Liver (tissue), 9 donors: ENCODE data around the gene NLGN1. TPM values are rescaled to one million over a fixed set of nuclear protein-coding genes. Genes with fewer than 3 reads are reported as not detected.

ENCODE experiments used
- DNase-seq: peaks from one replicate; pipeline ENCODE4 v3.0.0-alpha.2; 2017; ENCODE audit warnings: low spot score
- H3K27ac ChIP-seq, 2 donors: one replicate each; pipeline ENCODE4 v1.7.0; 2013; ENCODE audit warnings: inconsistent platforms in 2 of 2, low read length in 2 of 2, control low read depth in 1 of 2, low read depth in 1 of 2, mild to moderate bottlenecking in 1 of 2
- H3K27me3 ChIP-seq, 4 donors: one replicate each; pipeline versions ENCODE4 v1.6.1 to v1.7.0; 2013; ENCODE audit warnings: low read length in 3 of 4, inconsistent platforms in 1 of 4, mild to moderate bottlenecking in 1 of 4, moderate library complexity in 1 of 4; ENCODE audit not compliant: control insufficient read depth in 4 of 4, insufficient read depth in 4 of 4
- H3K36me3 ChIP-seq, 4 donors: one replicate each; pipeline versions ENCODE4 v1.6.1 to v1.7.0; 2013; ENCODE audit warnings: low read length in 3 of 4, mild to moderate bottlenecking in 3 of 4, low read depth in 1 of 4, moderate library complexity in 1 of 4; ENCODE audit not compliant: control insufficient read depth in 4 of 4, insufficient read depth in 3 of 4
- H3K4me1 ChIP-seq, 4 donors: one replicate each; pipeline versions ENCODE4 v1.6.1 to v1.7.0; 2013; ENCODE audit warnings: low read length in 3 of 4, mild to moderate bottlenecking in 3 of 4, moderate library complexity in 1 of 4; ENCODE audit not compliant: control insufficient read depth in 4 of 4, insufficient read depth in 4 of 4
- H3K4me3 ChIP-seq, 3 donors: one replicate each; pipeline versions ENCODE4 v1.6.1 to v1.7.0; 2013; ENCODE audit warnings: low read length in 3 of 3, control low read depth in 1 of 3, low read depth in 1 of 3, mild to moderate bottlenecking in 1 of 3
- H3K9ac ChIP-seq, 2 donors: one replicate each; pipeline ENCODE4 v1.7.0; 2013; ENCODE audit warnings: low read length in 2 of 2, mild to moderate bottlenecking in 2 of 2, moderate library complexity in 2 of 2, control low read depth in 1 of 2, low read depth in 1 of 2
- H3K9me3 ChIP-seq, 4 donors: one replicate each; pipeline versions ENCODE4 v1.6.1 to v1.7.0; 2013; ENCODE audit warnings: low read length in 3 of 4; ENCODE audit not compliant: control insufficient read depth in 4 of 4
- ATF3 ChIP-seq: IDR thresholded peaks from 2 replicates; pipeline ENCODE4 v1.6.1; 2016; ENCODE audit warnings: antibody characterized with exemption
- CTCF ChIP-seq: fragments of 150-350 bp; IDR thresholded peaks from 2 replicates; pipeline ENCODE4 v1.5.1; 2017; ENCODE audit warnings: improper control_type of control experiment, low read depth, low read length; ENCODE audit not compliant: missing input control
- EGR1 ChIP-seq, 2 donors: IDR thresholded peaks; 2 replicates each; pipeline ENCODE4 v1.6.1; 2016 to 2018; ENCODE audit warnings: antibody characterized with exemption in 2 of 2, low read depth in 2 of 2
- FOXA1 ChIP-seq: IDR thresholded peaks from 2 replicates; pipeline ENCODE4 v1.6.1; 2016; ENCODE audit warnings: antibody characterized with exemption
- FOXA2 ChIP-seq: IDR thresholded peaks from 2 replicates; pipeline ENCODE4 v1.6.1; 2016; ENCODE audit warnings: antibody characterized with exemption
- GABPA ChIP-seq, 2 donors: IDR thresholded peaks in 1 of 2; conservative IDR thresholded peaks in 1 of 2; 2 replicates each; pipeline ENCODE4 v1.6.1; 2016; ENCODE audit warnings: antibody characterized with exemption in 2 of 2, mild to moderate bottlenecking in 1 of 2, moderate library complexity in 1 of 2
- HNF4A ChIP-seq, 2 donors: conservative IDR thresholded peaks; 2 replicates each; pipeline ENCODE4 v1.6.1; 2016; ENCODE audit warnings: antibody characterized with exemption in 2 of 2, mild to moderate bottlenecking in 2 of 2
- HNF4G ChIP-seq: IDR thresholded peaks from 2 replicates; pipeline ENCODE4 v1.6.1; 2016; ENCODE audit warnings: antibody characterized with exemption
- JUND ChIP-seq, 2 donors: IDR thresholded peaks; 2 replicates each; pipeline ENCODE4 v1.6.1; 2016; ENCODE audit warnings: antibody characterized with exemption in 2 of 2
- NR2F2 ChIP-seq: IDR thresholded peaks from 2 replicates; pipeline ENCODE4 v1.6.1; 2016; ENCODE audit warnings: antibody characterized with exemption
- RAD21 ChIP-seq, 2 donors: IDR thresholded peaks; 2 replicates each; pipeline ENCODE4 v1.6.1; 2016; ENCODE audit warnings: antibody characterized with exemption in 2 of 2, mild to moderate bottlenecking in 2 of 2
- RXRA ChIP-seq, 2 donors: IDR thresholded peaks; 2 replicates each; pipeline ENCODE4 v1.6.1; 2017 to 2018; ENCODE audit warnings: antibody characterized with exemption in 2 of 2, mild to moderate bottlenecking in 1 of 2
- SP1 ChIP-seq: IDR thresholded peaks from 2 replicates; pipeline ENCODE4 v1.6.1; 2018; ENCODE audit warnings: antibody characterized with exemption, mild to moderate bottlenecking
- TAF1 ChIP-seq: conservative IDR thresholded peaks from 2 replicates; pipeline ENCODE4 v1.6.1; 2016; ENCODE audit warnings: antibody characterized with exemption, mild to moderate bottlenecking
- YY1 ChIP-seq: IDR thresholded peaks from 2 replicates; pipeline ENCODE4 v1.6.1; 2016; ENCODE audit warnings: antibody characterized with exemption, mild to moderate bottlenecking
- ZBTB33 ChIP-seq: IDR thresholded peaks from 2 replicates; pipeline ENCODE4 v1.6.1; 2016; ENCODE audit warnings: antibody characterized with exemption
- WGBS: extraction: QIAGEN DNeasy Blood & Tissue Kit; methylation state at CpG from one replicate; pipeline ENCODE4 v1.1.7; 2013; 5-methylcytosine and 5-hydroxymethylcytosine counted together
- polyA plus RNA-seq, 2 donors: library from polyadenylated mRNA; stranded (reverse) in 1 of 2; unstranded in 1 of 2; fragments of 200-250 nt in 1 of 2; fragments of >200 nt in 1 of 2; fragmentation: Nextera tagmentation in 1 of 2; extraction: Ambion mirVana in 1 of 2; gene quantifications; one replicate each; pipeline versions ENCODE4 v1.2.1 to v1.2.3, GENCODE V29; 2013 to 2015
- total RNA-seq, 2 donors: library from RNA; depleted of rRNA; stranded (reverse); fragments of >200 nt; gene quantifications; one replicate each; pipeline ENCODE4 v1.2.3, GENCODE V29; 2014
- TF ChIP-seq, protein P1 (sequence below): IDR thresholded peaks from 2 replicates; pipeline ENCODE4 v1.6.1; 2016; ENCODE audit warnings: antibody characterized with exemption, mild to moderate bottlenecking
- TF ChIP-seq, protein P2 (sequence below): IDR thresholded peaks from 2 replicates; pipeline ENCODE4 v1.6.1; 2016; ENCODE audit warnings: antibody characterized with exemption
- donor health status: healthy.
- donor health status: healthy.
- donor health status: healthy.
- donor health status: healthy.
- donor health status: healthy.

Gene NLGN1
- total and polyA plus RNA-seq, 4 donors, result 0.02 to 0.67 (median 0.37) TPM; not detected in 1

DNA sequence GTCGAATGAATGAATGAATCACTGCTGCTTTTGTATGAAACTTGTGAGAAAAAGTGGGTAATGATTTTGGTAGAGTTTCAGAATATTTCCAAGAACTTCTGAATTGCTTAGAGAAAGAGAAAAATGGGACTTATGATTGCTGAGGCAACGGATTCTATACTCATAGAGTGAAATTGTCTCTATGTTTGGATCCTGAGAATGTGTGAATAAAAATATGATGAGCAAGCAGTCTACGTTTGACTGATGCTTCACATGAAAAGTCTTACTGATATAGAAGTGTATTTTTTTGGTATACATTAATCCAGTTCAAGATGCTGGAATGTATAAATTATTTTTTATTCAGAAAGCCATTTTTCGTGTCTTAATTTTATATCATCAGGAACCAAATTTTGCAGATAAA, 441.1 kb downstream of the NLGN1 start:
- Histone ChIP-seq H3K9me3 (no peaks in the 10 kb centered on the region), H3K27ac (no peak overlapping the region), H3K36me3 (no peaks in the 10 kb centered on the region), H3K4me1 (no peaks in the 10 kb centered on the region), H3K9ac (no peak overlapping the region), H3K27me3 (no peaks in the 10 kb centered on the region), H3K4me3 (no peak overlapping the region)
- WGBS, result 67% methylated on average over 4 of the region's 4 CpGs
- TF ChIP-seq ZBTB33, result no peak
- no peak for TF ChIP-seq TAF1
- TF ChIP-seq, protein P1, sequence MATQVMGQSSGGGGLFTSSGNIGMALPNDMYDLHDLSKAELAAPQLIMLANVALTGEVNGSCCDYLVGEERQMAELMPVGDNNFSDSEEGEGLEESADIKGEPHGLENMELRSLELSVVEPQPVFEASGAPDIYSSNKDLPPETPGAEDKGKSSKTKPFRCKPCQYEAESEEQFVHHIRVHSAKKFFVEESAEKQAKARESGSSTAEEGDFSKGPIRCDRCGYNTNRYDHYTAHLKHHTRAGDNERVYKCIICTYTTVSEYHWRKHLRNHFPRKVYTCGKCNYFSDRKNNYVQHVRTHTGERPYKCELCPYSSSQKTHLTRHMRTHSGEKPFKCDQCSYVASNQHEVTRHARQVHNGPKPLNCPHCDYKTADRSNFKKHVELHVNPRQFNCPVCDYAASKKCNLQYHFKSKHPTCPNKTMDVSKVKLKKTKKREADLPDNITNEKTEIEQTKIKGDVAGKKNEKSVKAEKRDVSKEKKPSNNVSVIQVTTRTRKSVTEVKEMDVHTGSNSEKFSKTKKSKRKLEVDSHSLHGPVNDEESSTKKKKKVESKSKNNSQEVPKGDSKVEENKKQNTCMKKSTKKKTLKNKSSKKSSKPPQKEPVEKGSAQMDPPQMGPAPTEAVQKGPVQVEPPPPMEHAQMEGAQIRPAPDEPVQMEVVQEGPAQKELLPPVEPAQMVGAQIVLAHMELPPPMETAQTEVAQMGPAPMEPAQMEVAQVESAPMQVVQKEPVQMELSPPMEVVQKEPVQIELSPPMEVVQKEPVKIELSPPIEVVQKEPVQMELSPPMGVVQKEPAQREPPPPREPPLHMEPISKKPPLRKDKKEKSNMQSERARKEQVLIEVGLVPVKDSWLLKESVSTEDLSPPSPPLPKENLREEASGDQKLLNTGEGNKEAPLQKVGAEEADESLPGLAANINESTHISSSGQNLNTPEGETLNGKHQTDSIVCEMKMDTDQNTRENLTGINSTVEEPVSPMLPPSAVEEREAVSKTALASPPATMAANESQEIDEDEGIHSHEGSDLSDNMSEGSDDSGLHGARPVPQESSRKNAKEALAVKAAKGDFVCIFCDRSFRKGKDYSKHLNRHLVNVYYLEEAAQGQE, result no peak
- TF ChIP-seq, protein P2, sequence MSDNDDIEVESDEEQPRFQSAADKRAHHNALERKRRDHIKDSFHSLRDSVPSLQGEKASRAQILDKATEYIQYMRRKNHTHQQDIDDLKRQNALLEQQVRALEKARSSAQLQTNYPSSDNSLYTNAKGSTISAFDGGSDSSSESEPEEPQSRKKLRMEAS, result no peak
- no peak for TF ChIP-seq HNF4A (conservative IDR thresholded peaks at IDR 0.05)
- no peak for TF ChIP-seq RAD21 (IDR thresholded peaks at IDR 0.05)
- no peak for TF ChIP-seq ATF3
- TF ChIP-seq EGR1 (IDR thresholded peaks at IDR 0.05; ENCODE audit: low read depth in 2 of 2), result no peak
- no peak for TF ChIP-seq FOXA1
- TF ChIP-seq NR2F2, result no peak
- TF ChIP-seq SP1, result no peak
- TF ChIP-seq CTCF, result no peak
- no peak for TF ChIP-seq HNF4G
- no peak for TF ChIP-seq JUND (IDR thresholded peaks at IDR 0.05)
- TF ChIP-seq RXRA (IDR thresholded peaks at IDR 0.05), result no peak
- no peak for TF ChIP-seq FOXA2
- TF ChIP-seq YY1, result no peak
- TF ChIP-seq GABPA (IDR thresholded peaks at IDR 0.05 in 1 of 2, conservative IDR thresholded peaks at IDR 0.05 in 1 of 2), result no peak
- no peak for DNase-seq
